Osteoblast (primary cell): ENCODE data around the gene RAB1A. TPM values are rescaled to one million over a fixed set of nuclear protein-coding genes. Genes with fewer than 3 reads are reported as not detected.

ENCODE experiments used
- DNase-seq: peaks from one replicate; pipeline ENCODE4 v3.0.0; 2011; ENCODE audit warnings: low spot score, mixed read lengths; ENCODE audit not compliant: insufficient read length; ENCODE audit errors: missing footprints
- H2AFZ ChIP-seq: 2 replicates; pipeline ENCODE4 v1.6.0; 2011; ENCODE audit warnings: mild to moderate bottlenecking, low read length
- H3K27ac ChIP-seq: 2 replicates; pipeline ENCODE4 v1.5.1; 2011; ENCODE audit warnings: mild to moderate bottlenecking, low read depth, low read length, moderate library complexity
- H3K27me3 ChIP-seq: 2 replicates; pipeline ENCODE4 v1.6.0; 2012; ENCODE audit warnings: mild to moderate bottlenecking, control low read depth, inconsistent platforms, low read length, moderate library complexity; ENCODE audit not compliant: insufficient read depth
- H3K36me3 ChIP-seq: 2 replicates; pipeline ENCODE4 v1.5.1; 2011; ENCODE audit warnings: mild to moderate bottlenecking, low read length, control low read depth, moderate library complexity; ENCODE audit not compliant: insufficient read depth
- H3K4me1 ChIP-seq: 2 replicates; pipeline ENCODE4 v1.5.1; 2011; ENCODE audit warnings: mild to moderate bottlenecking, low read length, control low read depth, moderate library complexity; ENCODE audit not compliant: insufficient read depth
- H3K4me2 ChIP-seq: 2 replicates; pipeline ENCODE4 v1.6.0; 2011; ENCODE audit warnings: mild to moderate bottlenecking, low read length; ENCODE audit not compliant: insufficient read depth
- H3K4me3 ChIP-seq: fragments of 200-600 bp; sonication (generic); 3 replicates; pipeline ENCODE4 v1.5.1; 2012; ENCODE audit warnings: mild to moderate bottlenecking, low read length, inconsistent platforms; ENCODE audit not compliant: insufficient read depth
- H3K79me2 ChIP-seq: 2 replicates; pipeline ENCODE4 v1.6.0; 2012; ENCODE audit warnings: mild to moderate bottlenecking, low read length, control low read depth, inconsistent platforms; ENCODE audit not compliant: insufficient read depth
- H3K9me3 ChIP-seq: 2 replicates; pipeline ENCODE4 v1.5.1; 2011; ENCODE audit warnings: low read depth, low read length, control low read depth
- H4K20me1 ChIP-seq: 2 replicates; pipeline ENCODE4 v1.6.0; 2012; ENCODE audit warnings: mild to moderate bottlenecking, low read length, control low read depth; ENCODE audit not compliant: insufficient read depth
- CTCF ChIP-seq: IDR thresholded peaks from 2 replicates; pipeline ENCODE4 v1.5.1; 2011; ENCODE audit warnings: mild to moderate bottlenecking, low read depth, low read length, moderate library complexity; ENCODE audit errors: extremely low read depth
- total RNA-seq: library from RNA; depleted of rRNA; stranded (reverse); fragments of >200 nt; gene quantifications from 2 replicates; pipeline ENCODE4 v1.2.3, GENCODE V29; 2012

Gene RAB1A
- total RNA-seq, 1 donor: 72.7 TPM

- H3K4me1 ChIP-seq: peaks cover 13% of the 10 kb centered on the region
- peaks cover 40% of the 10 kb centered on the region for H4K20me1 ChIP-seq
- no peaks in the 10 kb centered on the region for H3K9me3 ChIP-seq
- no peaks in the 10 kb centered on the region for H3K27me3 ChIP-seq
- no peak overlapping the region for H3K4me2 ChIP-seq
- H3K79me2 ChIP-seq: peaks cover 47% of the 10 kb centered on the region
- no peak overlapping the region for H3K4me3 ChIP-seq
- no peak overlapping the region for H2AFZ ChIP-seq
- H3K27ac ChIP-seq: no peak overlapping the region
- DNase-seq: no peak
- peaks cover 80% of the 10 kb centered on the region for H3K36me3 ChIP-seq
- no peak for TF ChIP-seq CTCF
Measured at GRCh38 chr2:65081232-65081685, 48.6 kb downstream of the RAB1A start.

- Histone ChIP-seq H2AFZ (no peak overlapping the region), H3K4me1 (peaks cover 24% of the 10 kb centered on the region), H3K36me3 (peaks cover 74% of the 10 kb centered on the region), H3K27ac (no peak overlapping the region), H3K4me2 (no peak overlapping the region), H3K27me3 (no peaks in the 10 kb centered on the region), H3K4me3 (no peak overlapping the region), H3K79me2 (peaks cover 29% of the 10 kb centered on the region), H3K9me3 (no peaks in the 10 kb centered on the region), H4K20me1 (peaks cover 40% of the 10 kb centered on the region)
- no peak for DNase-seq
- TF ChIP-seq CTCF: no peak
Measured at GRCh38 chr2:65079017-65079416, 50.9 kb downstream of the RAB1A start.

GRCh38 chr2:65077898-65078297 is 52.0 kb downstream of the RAB1A start:
- no peak overlapping the region for H3K4me2 ChIP-seq
- H3K27ac ChIP-seq: no peak overlapping the region
- peaks cover 24% of the 10 kb centered on the region for H3K4me1 ChIP-seq
- peaks cover 19% of the 10 kb centered on the region for H3K79me2 ChIP-seq
- no peaks in the 10 kb centered on the region for H3K9me3 ChIP-seq
- peaks cover 34% of the 10 kb centered on the region for H4K20me1 ChIP-seq
- no peak for DNase-seq
- no peaks in the 10 kb centered on the region for H3K27me3 ChIP-seq
- no peak overlapping the region for H3K4me3 ChIP-seq
- TF ChIP-seq CTCF: no peak
- no peak overlapping the region for H2AFZ ChIP-seq
- H3K36me3 ChIP-seq: peaks cover 73% of the 10 kb centered on the region

GRCh38 chr2:65076345-65076710 is 53.6 kb downstream of the RAB1A start:
- Histone ChIP-seq H4K20me1 (peaks cover 32% of the 10 kb centered on the region), H3K79me2 (peaks cover 15% of the 10 kb centered on the region), H3K9me3 (no peaks in the 10 kb centered on the region), H3K27ac (peak overlapping the region; percentile 52), H3K4me3 (no peak overlapping the region), H3K27me3 (no peaks in the 10 kb centered on the region), H3K4me2 (peak overlapping the region; percentile 26), H3K36me3 (peaks cover 71% of the 10 kb centered on the region), H3K4me1 (peaks cover 24% of the 10 kb centered on the region), H2AFZ (no peak overlapping the region)
- DNase-seq: peak; percentile 90
- TF ChIP-seq CTCF: no peak
